Trophoblast cell (in vitro differentiated cells and primary cell): Measurements from ENCODE around the gene THAP7.
A peak's percentile ranks its signal among the peaks of the same experiment; 100 is the strongest.

Source experiments
- DNase-seq, 2 donors: peaks; one replicate each; pipeline ENCODE4 v3.0.0-alpha.2; 2016
- H2AFZ ChIP-seq: 2 replicates; pipeline ENCODE4 v1.6.1; 2013; ENCODE audit warnings: low read length, moderate library complexity, mild to moderate bottlenecking; ENCODE audit not compliant: insufficient read depth, poor library complexity
- H2AK5ac ChIP-seq: 2 replicates; pipeline ENCODE4 v1.6.1; 2013; ENCODE audit warnings: mild to moderate bottlenecking, low read length
- H2BK120ac ChIP-seq: 2 replicates; pipeline ENCODE4 v1.6.1; 2013; ENCODE audit warnings: low read length, mild to moderate bottlenecking, moderate library complexity; ENCODE audit not compliant: insufficient read depth, poor library complexity
- H2BK12ac ChIP-seq: 2 replicates; pipeline ENCODE4 v1.6.1; 2013; ENCODE audit warnings: mild to moderate bottlenecking, low read length, moderate library complexity
- H2BK5ac ChIP-seq: 2 replicates; pipeline ENCODE4 v1.6.1; 2013; ENCODE audit warnings: low read length, low read depth, moderate library complexity, mild to moderate bottlenecking; ENCODE audit not compliant: poor library complexity
- H3K14ac ChIP-seq: 2 replicates; pipeline ENCODE4 v1.6.1; 2013; ENCODE audit warnings: mild to moderate bottlenecking, low read length
- H3K18ac ChIP-seq: 2 replicates; pipeline ENCODE4 v1.6.1; 2013; ENCODE audit warnings: mild to moderate bottlenecking, low read length
- H3K23ac ChIP-seq: 2 replicates; pipeline ENCODE4 v1.6.1; 2013; ENCODE audit warnings: low read length
- H3K27ac ChIP-seq: 2 replicates; pipeline ENCODE4 v1.5.1; 2013; ENCODE audit warnings: low read depth, mild to moderate bottlenecking, inconsistent platforms, low read length, moderate library complexity
- H3K27me3 ChIP-seq: 2 replicates; pipeline ENCODE4 v1.6.1; 2013; ENCODE audit warnings: inconsistent platforms, mild to moderate bottlenecking, low read length, moderate library complexity; ENCODE audit not compliant: insufficient read depth
- H3K36me3 ChIP-seq, 2 experiments: 1 replicate in 1 of 2; 2 replicates in 1 of 2; pipeline ENCODE4 v1.6.1; 2013; ENCODE audit warnings: low read length in 2 of 2, mild to moderate bottlenecking in 2 of 2, moderate library complexity in 1 of 2; ENCODE audit not compliant: insufficient read depth in 2 of 2, control insufficient read depth in 1 of 2
- H3K4ac ChIP-seq: 2 replicates; pipeline ENCODE4 v1.6.1; 2013; ENCODE audit warnings: low read depth, mild to moderate bottlenecking, low read length, moderate library complexity
- H3K4me1 ChIP-seq, 2 experiments: 1 replicate in 1 of 2; 2 replicates in 1 of 2; pipeline ENCODE4 v1.6.1; 2013; ENCODE audit warnings: low read length in 2 of 2, mild to moderate bottlenecking in 2 of 2, moderate library complexity in 1 of 2; ENCODE audit not compliant: insufficient read depth in 2 of 2, control insufficient read depth in 1 of 2
- H3K4me2 ChIP-seq: 2 replicates; pipeline ENCODE4 v1.6.1; 2013; ENCODE audit warnings: inconsistent platforms, mild to moderate bottlenecking, low read length, moderate library complexity
- H3K4me3 ChIP-seq: 2 replicates; pipeline ENCODE4 v1.5.1; 2013; ENCODE audit warnings: mild to moderate bottlenecking, low read depth, low read length, inconsistent platforms
- H3K79me1 ChIP-seq: one replicate; pipeline ENCODE4 v1.6.1; 2013; ENCODE audit warnings: low read length
- H3K79me2 ChIP-seq: 2 replicates; pipeline ENCODE4 v1.6.1; 2013; ENCODE audit warnings: low read length, mild to moderate bottlenecking; ENCODE audit not compliant: control insufficient read depth, insufficient read depth, poor library complexity
- H3K9ac ChIP-seq: 2 replicates; pipeline ENCODE4 v1.6.1; 2013; ENCODE audit warnings: mild to moderate bottlenecking, low read length
- H3K9me3 ChIP-seq: 2 replicates; pipeline ENCODE4 v1.6.1; 2013; ENCODE audit warnings: low read depth, mild to moderate bottlenecking, control low read depth, inconsistent platforms, low read length; ENCODE audit not compliant: insufficient read depth
- H4K12ac ChIP-seq: 2 replicates; pipeline ENCODE4 v1.6.1; 2013; ENCODE audit warnings: low read depth, mild to moderate bottlenecking, low read length, moderate library complexity
- H4K8ac ChIP-seq: 2 replicates; pipeline ENCODE4 v1.6.1; 2013; ENCODE audit warnings: low read depth, mild to moderate bottlenecking, low read length, moderate library complexity
- H4K91ac ChIP-seq: one replicate; pipeline ENCODE4 v1.6.1; 2013; ENCODE audit warnings: low read depth, mild to moderate bottlenecking, low read length, moderate library complexity
- WGBS: extraction: QIAGEN DNeasy Blood & Tissue Kit; methylation state at CpG from one replicate; pipeline ENCODE4 v1.1.7; 2013; ENCODE audit warnings: missing lambda C conversion rate; ENCODE audit not compliant: insufficient read length, insufficient coverage; ENCODE audit errors: extremely low coverage; 5-methylcytosine and 5-hydroxymethylcytosine counted together

The THAP7 gene

DNA sequence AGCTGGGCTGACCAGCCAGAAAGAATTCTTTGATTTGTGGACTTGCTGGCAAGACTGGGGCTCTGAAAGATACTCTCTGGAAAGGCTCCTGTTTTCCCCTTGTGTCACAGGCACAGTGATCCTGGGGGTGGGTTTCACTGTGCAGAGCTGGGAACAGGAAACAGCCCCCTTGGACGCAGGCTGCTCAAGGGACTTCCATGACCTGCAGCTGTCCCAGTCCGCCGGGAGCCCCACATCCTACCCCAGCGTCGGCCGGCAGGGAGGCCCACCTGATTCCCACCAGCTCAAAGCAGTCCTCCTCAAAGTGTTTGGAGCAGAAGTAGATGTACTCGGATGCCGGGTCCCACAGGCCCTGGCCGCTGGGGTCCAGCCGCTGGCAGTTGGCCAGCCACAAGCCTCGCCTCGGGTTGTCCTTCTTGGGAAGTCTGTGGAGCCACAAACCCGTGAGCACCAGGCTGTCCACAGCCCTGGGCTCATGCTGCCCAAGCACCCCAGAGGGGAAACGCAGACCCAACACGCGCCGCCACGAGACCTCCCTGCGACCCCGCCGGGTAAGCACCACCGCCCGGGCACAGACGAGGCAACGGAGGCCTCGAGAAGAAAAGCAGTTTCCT lies 824 bp downstream of the THAP7 start:
- Histone ChIP-seq H3K4me3 (peak overlapping the region; percentile 87), H4K8ac (peak overlapping the region; percentile 76), H3K14ac (peak overlapping the region; percentile 63), H3K27me3 (no peaks in the 10 kb centered on the region), H3K9ac (peak overlapping the region; percentile 83), H2AK5ac (peak overlapping the region; percentile 22), H3K4me1 (peaks cover 14 to 20% of the 10 kb centered on the region in 2 experiments), H3K23ac (no peak overlapping the region), H2BK120ac (peak overlapping the region; percentile 5), H2BK5ac (peak overlapping the region; percentile 3), H3K36me3 (peaks cover 35 to 36% of the 10 kb centered on the region in 2 experiments), H3K79me2 (peaks cover 15% of the 10 kb centered on the region), H3K4me2 (peak overlapping the region; percentile 88), H3K79me1 (peaks cover 17% of the 10 kb centered on the region), H3K9me3 (no peaks in the 10 kb centered on the region), H3K4ac (peak overlapping the region; percentile 39), H2AFZ (peak overlapping the region; percentile 38), H4K12ac (peak overlapping the region; percentile 88), H4K91ac (peak overlapping the region; percentile 78), H2BK12ac (peak overlapping the region; percentile 5), H3K18ac (peak overlapping the region; percentile 68), H3K27ac (peak overlapping the region; percentile 96)
- DNase-seq = no peak
- WGBS = no CpG with 5 or more reads among the region's 26 CpGs

DNA sequence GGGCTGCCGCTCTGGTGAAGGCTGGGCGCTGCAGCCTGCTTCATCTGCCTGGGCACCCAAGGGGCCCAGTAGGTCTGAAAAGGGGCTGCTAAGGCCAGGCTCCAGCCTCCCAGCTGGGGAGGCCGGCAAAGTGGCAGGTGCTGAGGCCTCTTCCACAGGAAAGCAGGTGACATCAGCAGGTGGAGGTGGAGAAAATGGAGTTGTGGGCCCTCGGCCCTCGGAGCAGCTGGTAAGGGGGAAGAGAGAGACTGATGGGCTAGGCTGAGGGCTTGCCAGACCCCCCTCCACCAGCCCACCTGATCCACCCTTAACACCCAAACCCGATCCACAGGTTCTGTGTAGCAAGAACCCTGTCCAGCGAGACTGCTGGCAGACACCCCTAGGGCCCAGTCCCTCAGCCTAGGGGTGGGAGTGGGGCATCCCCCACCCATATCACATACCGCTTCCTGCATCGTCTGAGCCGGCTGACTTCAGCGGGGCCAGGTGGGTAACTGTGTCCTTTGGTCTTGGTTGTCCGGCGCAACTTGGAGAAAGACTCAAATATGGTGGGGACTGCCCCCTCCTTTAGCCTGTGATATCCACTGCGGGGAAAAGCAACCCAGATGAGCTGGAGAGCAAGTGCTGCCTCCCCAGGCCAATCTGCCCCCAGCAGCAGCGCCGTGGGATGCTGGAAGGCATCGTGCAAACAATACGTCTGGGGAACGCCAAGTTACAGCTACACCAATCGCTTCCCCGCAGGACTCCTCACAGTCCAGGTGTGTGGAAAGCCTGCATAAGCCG lies 1.5 kb downstream of the THAP7 start:
- no CpG with 5 or more reads among the region's 22 CpGs for WGBS
- no peak overlapping the region for H4K12ac ChIP-seq
- H3K4ac ChIP-seq = no peak overlapping the region

DNA sequence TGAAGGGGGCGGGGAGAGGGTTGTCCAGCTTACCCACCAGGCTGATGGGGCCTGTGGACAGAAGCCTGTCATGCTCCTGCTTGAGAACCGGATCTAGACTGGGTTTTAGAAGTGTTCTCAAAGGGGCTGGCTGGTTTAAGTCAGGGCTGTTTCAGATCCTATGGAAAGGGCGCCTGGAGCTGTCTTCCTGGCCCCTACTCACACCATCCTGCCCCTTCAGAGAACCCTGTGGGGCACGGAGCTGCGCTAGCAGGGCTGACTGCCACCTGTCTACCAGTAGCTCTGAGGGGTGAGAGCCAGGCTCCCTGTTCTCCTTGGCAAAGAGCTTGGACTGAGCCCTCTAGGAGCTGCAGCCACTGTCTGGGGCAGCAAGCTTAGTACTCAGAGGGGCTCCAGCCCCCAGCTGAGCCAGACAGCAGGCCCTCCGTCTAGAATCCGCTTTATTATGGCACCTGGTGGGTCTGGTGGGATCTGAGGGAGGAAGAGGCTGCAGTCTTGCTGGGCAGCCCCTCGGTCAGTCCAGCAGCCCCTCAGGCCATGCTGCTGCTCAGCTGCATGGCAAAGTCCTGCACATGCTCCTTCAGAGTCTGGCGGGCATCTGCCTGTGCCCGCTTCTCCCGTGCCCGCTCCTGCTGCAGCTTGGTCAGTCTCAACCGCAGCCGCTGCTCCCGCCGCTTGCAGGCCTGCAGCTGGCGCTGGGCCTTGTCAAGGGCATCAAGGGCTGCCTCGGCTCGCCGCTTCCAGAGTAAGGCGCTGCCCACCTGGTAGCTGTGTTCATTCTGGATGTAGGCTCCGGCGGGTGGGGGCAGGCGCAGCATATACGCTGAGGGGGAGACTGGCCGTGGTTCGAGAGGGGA lies 2.3 kb downstream of the THAP7 start:
- Histone ChIP-seq H3K79me2 (peaks cover 15% of the 10 kb centered on the region), H3K18ac (no peak overlapping the region), H2BK12ac (no peak overlapping the region), H3K4me3 (no peak overlapping the region), H2BK5ac (no peak overlapping the region), H3K4me1 (peaks cover 14 to 20% of the 10 kb centered on the region in 2 experiments), H2AK5ac (no peak overlapping the region), H3K36me3 (peaks cover 48 to 50% of the 10 kb centered on the region in 2 experiments), H3K4me2 (no peak overlapping the region), H3K27ac (no peak overlapping the region), H3K23ac (no peak overlapping the region), H3K9me3 (no peaks in the 10 kb centered on the region), H2BK120ac (no peak overlapping the region), H3K4ac (no peak overlapping the region), H3K27me3 (no peaks in the 10 kb centered on the region), H4K91ac (no peak overlapping the region), H3K14ac (no peak overlapping the region), H3K79me1 (peaks cover 17% of the 10 kb centered on the region), H2AFZ (no peak overlapping the region), H4K8ac (no peak overlapping the region), H3K9ac (no peak overlapping the region), H4K12ac (no peak overlapping the region)
- WGBS = no CpG with 5 or more reads among the region's 27 CpGs
- DNase-seq = no peak

More for the DNA sequence above, 1.5 kb downstream of the THAP7 start:
- no peak overlapping the region for H3K14ac ChIP-seq
- H3K4me1 ChIP-seq = peaks cover 14 to 20% of the 10 kb centered on the region in 2 experiments
- peaks cover 15% of the 10 kb centered on the region for H3K79me2 ChIP-seq
- H3K27me3 ChIP-seq = no peaks in the 10 kb centered on the region
- H4K8ac ChIP-seq = peak overlapping the region; percentile 76
- no peak overlapping the region for H3K4me3 ChIP-seq
- H2AFZ ChIP-seq = no peak overlapping the region
- peaks cover 17% of the 10 kb centered on the region for H3K79me1 ChIP-seq
- peaks cover 40 to 43% of the 10 kb centered on the region in 2 experiments for H3K36me3 ChIP-seq
- H2BK5ac ChIP-seq = no peak overlapping the region
- no peak overlapping the region for H3K23ac ChIP-seq
- H2BK12ac ChIP-seq = no peak overlapping the region
- no peak overlapping the region for H4K91ac ChIP-seq
- H3K27ac ChIP-seq = no peak overlapping the region
- peak in 1 of 2 donors; percentile 10 for DNase-seq
- peak overlapping the region; percentile 31 for H3K9ac ChIP-seq
- no peak overlapping the region for H2BK120ac ChIP-seq
- H3K18ac ChIP-seq = peak overlapping the region; percentile 5
- H2AK5ac ChIP-seq = peak overlapping the region; percentile 21
- H3K9me3 ChIP-seq = no peaks in the 10 kb centered on the region
- H3K4me2 ChIP-seq = peak overlapping the region; percentile 88
